ENCODE measurements around the gene ZNF236. TPM values are rescaled to one million over a fixed set of nuclear protein-coding genes. Genes with fewer than 3 reads are reported as not detected.

The ZNF236 gene
- total and polyA plus RNA-seq, 7 donors, result 0.60 to 26.6 (median 18.9) TPM

DNA sequence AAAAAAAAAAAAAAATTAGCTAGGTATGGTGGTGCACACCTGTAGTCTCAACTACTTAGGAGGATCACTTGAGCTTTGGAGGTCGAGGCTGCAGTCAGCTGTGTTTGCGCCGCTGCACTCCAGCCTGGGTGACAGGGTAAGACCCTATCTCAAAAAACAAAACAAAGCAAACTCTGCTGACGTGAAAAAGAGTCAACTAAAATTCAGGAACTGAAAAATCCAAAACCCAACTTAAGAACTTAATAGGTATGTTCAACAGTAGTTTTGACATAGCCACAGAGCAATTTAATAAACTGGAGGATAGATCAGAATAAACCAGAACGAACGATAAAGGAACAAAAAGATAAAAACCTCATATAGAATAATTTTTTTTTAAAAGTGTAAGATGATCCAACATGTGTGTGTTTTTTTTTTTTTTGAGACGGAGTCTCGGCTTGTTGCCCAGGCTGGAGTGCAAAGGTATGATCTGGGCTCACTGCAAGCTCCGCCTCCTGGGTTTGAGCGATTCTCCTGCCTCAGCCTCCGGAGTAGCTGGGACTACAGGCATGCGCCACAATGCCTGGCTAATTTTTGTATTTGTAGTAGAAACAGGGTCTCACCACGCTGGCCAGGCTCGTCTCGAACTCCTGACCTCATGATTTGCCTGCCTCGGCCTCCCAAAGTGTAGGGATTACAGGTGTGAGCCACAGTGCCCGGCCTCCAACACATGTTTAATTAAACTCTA lies 4.3 kb upstream of the ZNF236 start:
- intact Hi-C loops (cut with DNase I), result no loop called here
- H3K27me3 ChIP-seq, result no peaks in the 10 kb centered on the region
- no peak overlapping the region for H3K4me3 ChIP-seq
- TF ChIP-seq POLR2AphosphoS5 (IDR thresholded peaks at IDR 0.05), result no peak
- no peak overlapping the region for H3K27ac ChIP-seq
- no peaks in the 10 kb centered on the region for H3K36me3 ChIP-seq
- no peak for DNase-seq
- 91 to 93% methylated on average over 17 of the region's 17 CpGs for WGBS, 2 donors
- H3K9me3 ChIP-seq, result no peaks in the 10 kb centered on the region
- H3K4me1 ChIP-seq, result peaks cover 0 to 31% (median 18%) of the 10 kb centered on the region in 4 donors

DNA sequence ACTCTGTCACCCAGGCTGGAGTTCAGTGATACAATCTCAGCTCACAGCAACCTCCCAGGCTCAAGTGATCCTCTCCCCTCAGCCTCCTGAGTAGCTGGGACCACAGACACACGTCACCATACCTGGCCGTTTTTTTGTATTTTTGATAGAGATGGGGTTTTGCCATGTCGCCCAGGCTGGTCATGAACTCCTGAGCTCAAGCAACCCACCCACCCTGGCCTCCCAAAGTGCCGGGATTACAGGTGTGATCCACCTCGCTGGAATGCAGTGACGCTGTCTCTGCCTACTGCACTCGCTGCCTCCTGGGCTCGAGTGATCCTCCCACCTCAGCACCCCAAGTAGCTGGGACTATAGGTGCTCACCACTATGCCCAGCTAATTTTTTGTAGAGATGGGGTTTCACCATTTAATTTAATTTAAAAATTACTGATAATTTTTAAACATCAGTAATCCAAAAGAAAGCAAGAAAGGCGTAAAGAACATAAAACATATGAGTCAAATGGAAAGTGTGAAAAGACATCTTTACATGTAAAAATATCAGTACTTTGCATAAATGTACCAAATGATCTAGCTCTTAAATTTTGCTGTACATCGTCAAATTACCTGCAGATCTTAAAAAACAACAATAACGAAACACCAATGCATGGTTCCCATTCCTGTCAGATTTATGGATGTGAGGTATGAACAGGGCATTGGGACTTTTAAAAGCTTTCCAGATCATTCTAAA lies 2.8 kb upstream of the ZNF236 start:
- Histone ChIP-seq H3K27me3 (no peaks in the 10 kb centered on the region), H3K27ac (no peak overlapping the region), H3K4me1 (peaks cover 0 to 44% (median 26%) of the 10 kb centered on the region in 4 donors), H3K4me3 (no peak overlapping the region), H3K9me3 (no peaks in the 10 kb centered on the region), H3K36me3 (no peaks in the 10 kb centered on the region)
- intact Hi-C loops (cut with DNase I), result loop anchor here (5.0 to 10.0 kb wide), 2 partner anchors 62 to 325 kb away; partner anchors contain the start of gene ZNF516
- TF ChIP-seq, protein P1, sequence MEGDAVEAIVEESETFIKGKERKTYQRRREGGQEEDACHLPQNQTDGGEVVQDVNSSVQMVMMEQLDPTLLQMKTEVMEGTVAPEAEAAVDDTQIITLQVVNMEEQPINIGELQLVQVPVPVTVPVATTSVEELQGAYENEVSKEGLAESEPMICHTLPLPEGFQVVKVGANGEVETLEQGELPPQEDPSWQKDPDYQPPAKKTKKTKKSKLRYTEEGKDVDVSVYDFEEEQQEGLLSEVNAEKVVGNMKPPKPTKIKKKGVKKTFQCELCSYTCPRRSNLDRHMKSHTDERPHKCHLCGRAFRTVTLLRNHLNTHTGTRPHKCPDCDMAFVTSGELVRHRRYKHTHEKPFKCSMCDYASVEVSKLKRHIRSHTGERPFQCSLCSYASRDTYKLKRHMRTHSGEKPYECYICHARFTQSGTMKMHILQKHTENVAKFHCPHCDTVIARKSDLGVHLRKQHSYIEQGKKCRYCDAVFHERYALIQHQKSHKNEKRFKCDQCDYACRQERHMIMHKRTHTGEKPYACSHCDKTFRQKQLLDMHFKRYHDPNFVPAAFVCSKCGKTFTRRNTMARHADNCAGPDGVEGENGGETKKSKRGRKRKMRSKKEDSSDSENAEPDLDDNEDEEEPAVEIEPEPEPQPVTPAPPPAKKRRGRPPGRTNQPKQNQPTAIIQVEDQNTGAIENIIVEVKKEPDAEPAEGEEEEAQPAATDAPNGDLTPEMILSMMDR (IDR thresholded peaks at IDR 0.05), result no peak
- TF ChIP-seq EP300 (IDR thresholded peaks at IDR 0.05) (no peak), POLR2A (IDR thresholded peaks at IDR 0.05) (no peak), POLR2AphosphoS5 (IDR thresholded peaks at IDR 0.05) (no peak)
- WGBS, 2 donors, result 91 to 92% methylated on average over 11 of the region's 11 CpGs
- peak; percentile 39 for DNase-seq

DNA sequence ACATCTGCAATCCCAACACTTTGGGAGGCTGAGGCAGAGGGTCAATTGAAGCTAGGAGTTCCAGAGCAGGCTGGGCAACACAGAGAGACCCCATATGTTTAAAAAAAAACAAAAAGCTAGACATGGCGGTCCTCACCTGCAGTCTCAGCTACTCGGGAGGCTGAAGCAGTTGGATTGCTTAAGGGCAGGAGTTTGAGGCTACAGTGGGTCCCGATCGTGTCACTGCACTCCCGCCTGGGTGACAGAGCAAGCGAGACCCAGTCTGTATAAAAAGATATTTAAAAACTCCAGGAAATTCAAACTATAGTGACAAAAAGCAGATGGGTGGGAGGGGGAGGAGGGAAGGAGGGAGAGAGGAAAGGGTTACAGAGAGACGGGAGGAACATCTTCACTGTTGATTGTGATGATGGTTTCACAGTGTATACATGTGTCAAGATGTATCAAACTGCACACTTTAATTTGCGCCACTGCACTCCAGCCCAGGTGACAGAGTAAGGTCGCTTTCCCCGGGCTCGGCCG lies 942 bp upstream of the ZNF236 start:
- DNase-seq, result no peak
- Histone ChIP-seq H3K27me3 (no peaks in the 10 kb centered on the region), H3K4me1 (peaks cover 0 to 45% (median 26%) of the 10 kb centered on the region in 4 donors), H3K27ac (peak overlapping the region; percentile 96 to 100 (median 98)), H3K4me3 (peak overlapping the region; percentile 81 to 96 (median 94)), H3K9me3 (no peaks in the 10 kb centered on the region), H3K36me3 (no peaks in the 10 kb centered on the region)
- WGBS, 2 donors, result 0 to 1% methylated on average over 12 of the region's 12 CpGs
- intact Hi-C loops (cut with DNase I), result loop anchor here (5.0 to 10.0 kb wide), 2 partner anchors 64 to 327 kb away; partner anchors contain the start of gene ZNF516
- TF ChIP-seq, protein P1 (IDR thresholded peaks at IDR 0.05), result no peak
- TF ChIP-seq POLR2A (IDR thresholded peaks at IDR 0.05) (no peak), EP300 (IDR thresholded peaks at IDR 0.05) (no peak), POLR2AphosphoS5 (IDR thresholded peaks at IDR 0.05) (no peak)

DNA sequence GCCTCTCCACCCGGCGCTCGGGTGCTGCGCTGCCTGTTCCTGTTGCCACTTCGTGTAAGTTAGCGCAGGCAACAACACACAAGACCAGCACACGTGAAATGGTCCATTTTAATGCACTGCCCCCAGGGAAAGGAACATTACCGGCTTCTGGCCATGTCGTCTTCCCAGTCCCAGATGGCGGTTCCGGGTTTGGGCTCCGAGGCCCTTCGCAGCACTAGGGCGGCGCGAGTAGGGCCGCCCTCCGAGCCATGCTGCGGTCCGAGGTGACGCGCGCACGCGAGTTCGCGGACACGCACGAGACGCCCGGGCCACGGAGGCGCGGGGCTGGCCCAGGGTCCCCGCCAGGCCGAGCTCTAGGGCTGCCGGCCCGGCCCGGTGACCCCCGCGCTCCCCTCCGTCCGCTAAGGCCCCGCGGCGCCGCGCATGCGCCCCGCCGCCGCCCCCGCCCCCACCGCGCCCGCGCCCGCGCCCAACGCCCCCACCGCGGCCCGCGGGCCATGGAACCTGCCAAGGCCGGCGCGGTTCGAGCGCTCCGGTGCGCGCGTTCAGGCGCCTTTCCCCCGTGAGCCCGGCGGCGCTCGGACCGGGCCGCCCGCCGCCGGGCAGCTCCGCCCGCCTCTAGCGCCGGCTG lies 367 bp upstream of the ZNF236 start:
- peaks cover 0 to 45% (median 26%) of the 10 kb centered on the region in 4 donors for H3K4me1 ChIP-seq
- no peaks in the 10 kb centered on the region for H3K27me3 ChIP-seq
- peak; percentile 83 for DNase-seq
- H3K36me3 ChIP-seq, result no peaks in the 10 kb centered on the region
- peak overlapping the region; percentile 81 to 96 (median 94) for H3K4me3 ChIP-seq
- WGBS, 2 donors, result 0 to 1% methylated on average over 88 of the region's 88 CpGs
- H3K27ac ChIP-seq, result peak overlapping the region; percentile 96 to 100 (median 98)
- peak; percentile 14 to 62 (median 46) for TF ChIP-seq POLR2AphosphoS5 (IDR thresholded peaks at IDR 0.05)
- TF ChIP-seq, protein P1 (IDR thresholded peaks at IDR 0.05), result no peak
- no peaks in the 10 kb centered on the region for H3K9me3 ChIP-seq
- intact Hi-C loops (cut with DNase I), result loop anchor here (2.0 to 10.0 kb wide), 3 partner anchors 19 to 327 kb away; partner anchors contain the start of gene ZNF516

Measured in sigmoid colon (tissue), 7 donors.